ENCODE results near the gene GNAL. TPM values are rescaled to one million over a fixed set of nuclear protein-coding genes. Genes with fewer than 3 reads are reported as not detected.

Gene GNAL
- total RNA-seq, 1 donor from 2014 or later: 12.0 TPM

DNA sequence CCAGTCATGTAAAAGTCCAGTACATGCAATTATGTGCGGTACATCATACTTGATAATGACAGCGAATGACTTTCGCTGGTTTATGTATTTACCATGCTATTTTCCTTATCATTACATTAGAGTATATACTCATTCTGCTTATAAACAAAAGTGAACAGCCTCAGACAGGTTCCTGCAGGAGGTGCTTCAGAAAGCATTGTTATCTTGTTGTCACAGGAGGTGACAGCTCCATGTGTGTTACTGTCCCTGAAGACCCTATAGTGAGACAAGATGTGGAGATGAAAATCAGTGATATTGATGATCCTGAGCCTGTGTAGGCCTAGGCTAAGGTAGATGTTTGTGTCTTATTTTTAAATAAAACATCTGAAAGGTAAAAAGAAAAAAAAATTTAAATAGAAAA is 234.4 kb downstream of the GNAL start:
- H3K27ac Mint-ChIP-seq: no peak overlapping the region
- H3K27me3 Mint-ChIP-seq (ENCODE audit: low read depth): no peaks in the 10 kb centered on the region
- no peak for DNase-seq (ENCODE audit: low spot score in 2 of 2, unreplicated experiment in 2 of 2)
- H3K4me1 Mint-ChIP-seq: no peaks in the 10 kb centered on the region
- H3K4me3 Mint-ChIP-seq: no peak overlapping the region
- TF ChIP-seq, protein P1, sequence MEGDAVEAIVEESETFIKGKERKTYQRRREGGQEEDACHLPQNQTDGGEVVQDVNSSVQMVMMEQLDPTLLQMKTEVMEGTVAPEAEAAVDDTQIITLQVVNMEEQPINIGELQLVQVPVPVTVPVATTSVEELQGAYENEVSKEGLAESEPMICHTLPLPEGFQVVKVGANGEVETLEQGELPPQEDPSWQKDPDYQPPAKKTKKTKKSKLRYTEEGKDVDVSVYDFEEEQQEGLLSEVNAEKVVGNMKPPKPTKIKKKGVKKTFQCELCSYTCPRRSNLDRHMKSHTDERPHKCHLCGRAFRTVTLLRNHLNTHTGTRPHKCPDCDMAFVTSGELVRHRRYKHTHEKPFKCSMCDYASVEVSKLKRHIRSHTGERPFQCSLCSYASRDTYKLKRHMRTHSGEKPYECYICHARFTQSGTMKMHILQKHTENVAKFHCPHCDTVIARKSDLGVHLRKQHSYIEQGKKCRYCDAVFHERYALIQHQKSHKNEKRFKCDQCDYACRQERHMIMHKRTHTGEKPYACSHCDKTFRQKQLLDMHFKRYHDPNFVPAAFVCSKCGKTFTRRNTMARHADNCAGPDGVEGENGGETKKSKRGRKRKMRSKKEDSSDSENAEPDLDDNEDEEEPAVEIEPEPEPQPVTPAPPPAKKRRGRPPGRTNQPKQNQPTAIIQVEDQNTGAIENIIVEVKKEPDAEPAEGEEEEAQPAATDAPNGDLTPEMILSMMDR (IDR thresholded peaks at IDR 0.05; ENCODE audit: unreplicated experiment): no peak
- no peaks in the 10 kb centered on the region for H3K36me3 Mint-ChIP-seq
- no peaks in the 10 kb centered on the region for H3K9me3 Mint-ChIP-seq

DNA sequence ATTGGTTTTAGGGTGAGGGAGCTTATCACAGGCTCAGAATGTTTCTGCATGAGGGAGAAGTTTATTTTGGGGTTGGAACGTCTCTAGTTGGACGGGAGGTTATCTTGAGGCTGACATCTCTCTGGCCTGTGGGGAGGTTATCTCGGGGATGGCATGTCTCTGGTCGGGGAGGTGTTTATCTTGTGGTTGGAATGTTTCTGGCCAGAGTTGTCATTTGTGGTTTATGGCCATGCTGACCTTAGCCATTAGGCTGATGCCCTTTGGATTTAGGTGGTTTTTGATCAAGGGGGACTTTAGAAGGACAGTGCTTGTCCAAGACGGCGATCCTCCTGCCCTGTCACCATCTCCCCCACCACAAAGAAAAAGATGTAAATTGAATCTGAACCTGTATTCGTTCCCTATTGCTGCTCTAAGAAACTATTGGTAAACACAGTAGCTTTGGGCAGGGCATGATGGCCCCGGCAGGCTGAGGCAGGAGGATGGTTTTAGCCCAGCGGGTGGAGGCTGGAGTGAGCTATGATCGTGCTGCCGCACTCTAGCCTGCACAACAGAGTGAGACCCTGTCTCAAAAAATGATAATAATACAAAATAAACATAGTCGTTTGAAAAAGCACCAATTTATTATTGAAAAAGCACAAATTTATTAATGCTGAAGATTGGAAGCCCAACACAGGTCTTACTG is 236.9 kb downstream of the GNAL start:
- TF ChIP-seq, protein P1 (IDR thresholded peaks at IDR 0.05; ENCODE audit: unreplicated experiment): no peak
- Mint-ChIP-seq H3K27me3 (ENCODE audit: low read depth) (no peaks in the 10 kb centered on the region), H3K36me3 (no peaks in the 10 kb centered on the region), H3K4me1 (no peaks in the 10 kb centered on the region), H3K9me3 (no peaks in the 10 kb centered on the region), H3K4me3 (no peak overlapping the region), H3K27ac (no peak overlapping the region)
- DNase-seq (ENCODE audit: low spot score in 2 of 2, unreplicated experiment in 2 of 2): no peak

DNA sequence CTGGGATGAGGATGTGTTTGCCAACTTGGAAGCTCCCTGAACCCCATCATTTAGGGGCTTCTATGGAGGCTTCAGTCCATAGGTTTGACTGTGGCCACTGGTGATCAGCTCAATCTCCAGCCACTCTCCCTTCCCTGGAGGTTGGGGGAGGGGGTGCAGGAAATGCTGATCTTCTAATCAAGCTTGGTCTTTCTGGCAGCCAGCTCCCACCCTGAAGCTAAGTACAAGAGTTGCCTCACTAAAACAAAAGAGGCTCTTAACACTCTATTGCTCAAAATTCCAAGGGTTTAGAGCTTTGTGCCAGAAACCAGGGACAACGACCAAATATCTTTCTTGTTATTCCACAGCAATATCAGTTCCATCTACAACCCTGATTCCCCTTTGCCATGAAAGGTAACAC is 238.4 kb downstream of the GNAL start:
- Mint-ChIP-seq H3K4me1 (no peaks in the 10 kb centered on the region), H3K4me3 (no peak overlapping the region), H3K9me3 (no peaks in the 10 kb centered on the region), H3K36me3 (no peaks in the 10 kb centered on the region), H3K27ac (no peak overlapping the region), H3K27me3 (ENCODE audit: low read depth) (no peaks in the 10 kb centered on the region)
- DNase-seq (ENCODE audit: low spot score in 2 of 2, unreplicated experiment in 2 of 2): no peak
- TF ChIP-seq, protein P1 (IDR thresholded peaks at IDR 0.05; ENCODE audit: unreplicated experiment): no peak

DNA sequence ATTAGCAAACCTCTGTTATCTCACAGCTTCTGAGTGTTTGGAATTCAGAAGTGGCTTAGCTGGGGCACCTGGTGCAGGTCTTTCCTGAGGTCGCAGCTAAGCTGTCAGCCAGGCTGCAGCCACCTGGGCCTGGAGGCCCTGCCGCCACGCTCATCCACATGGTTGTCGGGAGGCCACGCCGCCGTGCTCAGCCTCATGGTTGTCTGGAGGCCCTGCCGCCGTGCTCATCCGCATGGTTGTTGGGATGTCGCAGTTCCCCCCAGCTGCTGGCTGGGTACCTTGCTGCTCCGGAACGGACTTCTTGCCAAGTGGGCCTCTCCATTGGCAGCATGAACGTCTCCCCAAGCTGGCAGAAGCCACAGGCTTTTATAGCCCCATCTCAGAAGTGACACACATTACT is 243.3 kb downstream of the GNAL start:
- no peak overlapping the region for H3K27ac Mint-ChIP-seq
- H3K4me1 Mint-ChIP-seq: no peaks in the 10 kb centered on the region
- TF ChIP-seq, protein P1 (IDR thresholded peaks at IDR 0.05; ENCODE audit: unreplicated experiment): no peak
- H3K27me3 Mint-ChIP-seq (ENCODE audit: low read depth): no peaks in the 10 kb centered on the region
- no peaks in the 10 kb centered on the region for H3K36me3 Mint-ChIP-seq
- no peak for DNase-seq (ENCODE audit: low spot score in 2 of 2, unreplicated experiment in 2 of 2)
- no peak overlapping the region for H3K4me3 Mint-ChIP-seq
- H3K9me3 Mint-ChIP-seq: no peaks in the 10 kb centered on the region

Small RNA genes lying within 50 kb of the gene (microRNA-seq; reads per million reads assigned to microRNA genes)
- not detected for gene MIR7153

Other genes starting within 250 kb of the GNAL start
- gene SLC35G4, start 79.7 kb upstream of the GNAL start, total RNA-seq: not detected in 3 replicates
- 42.1 to 45.9 TPM (median 43.7 TPM) in 3 replicates for gene CHMP1B, start 162.1 kb downstream of the GNAL start, total RNA-seq
- gene MPPE1, start 219.1 kb downstream of the GNAL start, total RNA-seq: 34.6 to 40.5 TPM (median 35.6 TPM) in 3 replicates

Measured in mesothelial cell of epicardium (in vitro differentiated cells).